KMS-11 (cell line): ENCODE measurements around the gene PLBD2.

ENCODE experiments used
- H2AFZ ChIP-seq: fragments of 200-600 bp; sonication (generic); 2 replicates; pipeline ENCODE4 v1.6.1; 2016; ENCODE audit warnings: antibody characterized with exemption, mixed run types, low read depth
- H3K27ac ChIP-seq: fragments of 200-600 bp; sonication (generic); 2 replicates; pipeline ENCODE4 v1.6.1; 2016; ENCODE audit warnings: mild to moderate bottlenecking, mixed run types
- H3K27me3 ChIP-seq: fragments of 200-600 bp; sonication (generic); 2 replicates; pipeline ENCODE4 v1.6.1; 2017; ENCODE audit warnings: mild to moderate bottlenecking, low read depth, mixed run types, moderate library complexity; ENCODE audit not compliant: insufficient read depth
- H3K36me3 ChIP-seq: fragments of 200-600 bp; sonication (generic); 2 replicates; pipeline ENCODE4 v1.6.1; 2017; ENCODE audit warnings: mild to moderate bottlenecking, mixed run types; ENCODE audit not compliant: insufficient read depth
- H3K4me1 ChIP-seq: fragments of 200-600 bp; sonication (generic); 2 replicates; pipeline ENCODE4 v1.6.1; 2016; ENCODE audit warnings: mild to moderate bottlenecking, low read depth, mixed run types; ENCODE audit not compliant: poor library complexity, severe bottlenecking
- H3K4me2 ChIP-seq: fragments of 200-600 bp; sonication (generic); 2 replicates; pipeline ENCODE4 v1.7.0; 2016; ENCODE audit warnings: mild to moderate bottlenecking, mixed run types
- H3K4me3 ChIP-seq: fragments of 200-600 bp; sonication (generic); IDR thresholded peaks from 2 replicates; pipeline ENCODE4 v1.6.1; 2017; ENCODE audit warnings: low read depth, low read length, mixed read lengths; ENCODE audit not compliant: insufficient read depth
- H3K79me2 ChIP-seq: fragments of 200-600 bp; sonication (generic); 2 replicates; pipeline ENCODE4 v1.6.1; 2016; ENCODE audit warnings: low read depth, mixed run types; ENCODE audit not compliant: insufficient read depth
- H3K9ac ChIP-seq: fragments of 200-600 bp; sonication (generic); 2 replicates; pipeline ENCODE4 v1.6.1; 2016; ENCODE audit warnings: mild to moderate bottlenecking, mixed run types
- H4K20me1 ChIP-seq: fragments of 200-600 bp; sonication (generic); 2 replicates; pipeline ENCODE4 v1.6.1; 2016; ENCODE audit warnings: mild to moderate bottlenecking, mixed run types; ENCODE audit not compliant: insufficient read depth
- TF ChIP-seq, protein P1 (sequence below): fragments of 200-600 bp; sonication (generic); conservative IDR thresholded peaks from 2 replicates; pipeline ENCODE4 v1.6.1; 2017; ENCODE audit warnings: low read depth, mild to moderate bottlenecking, antibody characterized with exemption, low read length, moderate library complexity, mixed read lengths

PLBD2 gene

GRCh38 chr12:113396200-113396599, 37.8 kb downstream of the PLBD2 start:
- TF ChIP-seq, protein P1, sequence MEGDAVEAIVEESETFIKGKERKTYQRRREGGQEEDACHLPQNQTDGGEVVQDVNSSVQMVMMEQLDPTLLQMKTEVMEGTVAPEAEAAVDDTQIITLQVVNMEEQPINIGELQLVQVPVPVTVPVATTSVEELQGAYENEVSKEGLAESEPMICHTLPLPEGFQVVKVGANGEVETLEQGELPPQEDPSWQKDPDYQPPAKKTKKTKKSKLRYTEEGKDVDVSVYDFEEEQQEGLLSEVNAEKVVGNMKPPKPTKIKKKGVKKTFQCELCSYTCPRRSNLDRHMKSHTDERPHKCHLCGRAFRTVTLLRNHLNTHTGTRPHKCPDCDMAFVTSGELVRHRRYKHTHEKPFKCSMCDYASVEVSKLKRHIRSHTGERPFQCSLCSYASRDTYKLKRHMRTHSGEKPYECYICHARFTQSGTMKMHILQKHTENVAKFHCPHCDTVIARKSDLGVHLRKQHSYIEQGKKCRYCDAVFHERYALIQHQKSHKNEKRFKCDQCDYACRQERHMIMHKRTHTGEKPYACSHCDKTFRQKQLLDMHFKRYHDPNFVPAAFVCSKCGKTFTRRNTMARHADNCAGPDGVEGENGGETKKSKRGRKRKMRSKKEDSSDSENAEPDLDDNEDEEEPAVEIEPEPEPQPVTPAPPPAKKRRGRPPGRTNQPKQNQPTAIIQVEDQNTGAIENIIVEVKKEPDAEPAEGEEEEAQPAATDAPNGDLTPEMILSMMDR, result no peak
- H2AFZ ChIP-seq, result no peak overlapping the region
- no peaks in the 10 kb centered on the region for H4K20me1 ChIP-seq
- no peaks in the 10 kb centered on the region for H3K4me1 ChIP-seq
- H3K36me3 ChIP-seq, result no peaks in the 10 kb centered on the region
- H3K27me3 ChIP-seq, result no peaks in the 10 kb centered on the region
- H3K4me3 ChIP-seq, result no peak overlapping the region
- no peak overlapping the region for H3K4me2 ChIP-seq
- H3K27ac ChIP-seq, result no peak overlapping the region
- no peak overlapping the region for H3K9ac ChIP-seq
- no peaks in the 10 kb centered on the region for H3K79me2 ChIP-seq

- Histone ChIP-seq H3K4me1 (no peaks in the 10 kb centered on the region), H3K27me3 (no peaks in the 10 kb centered on the region), H3K4me3 (no peak overlapping the region), H3K9ac (no peak overlapping the region), H3K4me2 (no peak overlapping the region), H2AFZ (no peak overlapping the region), H3K36me3 (no peaks in the 10 kb centered on the region), H3K27ac (no peak overlapping the region), H4K20me1 (no peaks in the 10 kb centered on the region), H3K79me2 (no peaks in the 10 kb centered on the region)
- TF ChIP-seq, protein P1, result no peak
These were observed 38.6 kb downstream of the PLBD2 start for GRCh38 chr12:113396828-113397496.

- Histone ChIP-seq H3K4me3 (no peak overlapping the region), H3K27ac (no peak overlapping the region), H3K9ac (no peak overlapping the region), H3K79me2 (no peaks in the 10 kb centered on the region), H3K27me3 (no peaks in the 10 kb centered on the region), H2AFZ (no peak overlapping the region), H3K4me1 (no peaks in the 10 kb centered on the region), H3K4me2 (no peak overlapping the region), H4K20me1 (no peaks in the 10 kb centered on the region), H3K36me3 (no peaks in the 10 kb centered on the region)
- TF ChIP-seq, protein P1, result no peak
These were observed 39.3 kb downstream of the PLBD2 start for GRCh38 chr12:113397497-113398197.

DNA sequence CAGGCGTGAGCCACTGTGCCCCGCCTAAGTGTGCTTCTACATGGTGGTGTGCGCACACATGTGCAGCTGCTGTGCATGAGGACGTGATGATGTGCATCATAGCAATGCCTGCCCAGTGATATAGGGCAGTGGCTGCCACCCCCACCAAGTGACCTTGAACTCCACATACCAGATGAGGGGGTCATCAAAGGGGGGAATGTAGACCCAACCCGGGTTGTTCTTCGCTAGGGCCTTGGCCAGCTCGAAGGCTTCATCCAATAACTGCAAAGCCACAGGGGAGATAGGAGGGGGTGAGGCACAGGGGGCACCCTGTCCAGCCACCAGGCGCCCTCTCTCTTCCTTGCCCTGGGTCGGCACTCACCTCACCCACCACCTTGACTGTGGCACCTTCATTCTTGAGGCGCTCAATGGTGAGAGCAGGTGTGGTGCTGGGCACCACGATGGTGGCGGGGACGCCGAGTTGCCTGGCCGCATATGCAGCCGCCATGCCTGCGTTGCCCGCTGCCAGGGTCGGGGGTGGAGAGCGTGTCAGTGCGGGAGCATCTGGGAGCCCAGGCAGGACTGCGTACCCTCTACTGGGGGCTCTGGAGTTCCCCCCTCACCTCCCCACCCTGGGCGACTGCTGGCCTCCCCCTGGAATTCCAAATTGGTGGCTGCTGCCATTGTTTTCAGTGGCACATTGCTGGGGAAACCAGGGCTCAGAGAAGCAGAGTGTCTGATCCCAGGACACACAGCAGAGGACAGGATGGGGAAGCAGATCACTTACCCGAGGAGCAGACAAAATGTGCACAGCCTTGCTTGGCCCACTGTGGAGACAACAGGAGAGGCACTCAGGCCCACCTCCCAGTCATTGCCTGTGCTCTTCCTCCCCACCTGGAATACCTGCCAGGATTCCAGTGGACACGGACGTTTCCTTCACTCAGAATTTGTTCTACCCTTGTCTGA, 40.2 kb downstream of the PLBD2 start:
- no peaks in the 10 kb centered on the region for H4K20me1 ChIP-seq
- no peak overlapping the region for H3K9ac ChIP-seq
- no peak overlapping the region for H2AFZ ChIP-seq
- H3K27ac ChIP-seq, result no peak overlapping the region
- H3K36me3 ChIP-seq, result no peaks in the 10 kb centered on the region
- no peak overlapping the region for H3K4me3 ChIP-seq
- H3K4me2 ChIP-seq, result no peak overlapping the region
- TF ChIP-seq, protein P1, result no peak
- H3K27me3 ChIP-seq, result no peaks in the 10 kb centered on the region
- no peaks in the 10 kb centered on the region for H3K79me2 ChIP-seq
- H3K4me1 ChIP-seq, result no peaks in the 10 kb centered on the region
